Omental fat pad (tissue), 4 donors: ENCODE results near the gene RPL10A. TPM values are rescaled to one million over a fixed set of nuclear protein-coding genes. Genes with fewer than 3 reads are reported as not detected.

ENCODE experiments used
- ATAC-seq: fragments of 150-250 bp; one replicate; pipeline ENCODE4 v1.9.1; 2016; ENCODE audit warnings: mild to moderate bottlenecking, moderate library complexity; ENCODE audit not compliant: low FRiP score
- DNase-seq: peaks from one replicate; pipeline ENCODE4 v3.0.0-alpha.2; 2019; ENCODE audit warnings: low spot score
- total RNA-seq, 4 donors: library from RNA; depleted of rRNA; stranded (reverse); fragments of >200 nt; gene quantifications; one replicate each; pipeline ENCODE4 v1.1.0, GENCODE V29; 2016
- TF ChIP-seq, protein P1 (sequence below), 3 donors: fragments of 450-650 bp; IDR thresholded peaks; one replicate each; pipeline ENCODE4 v1.5.1; 2016 to 2017; ENCODE audit warnings: antibody characterized with exemption in 3 of 3, mild to moderate bottlenecking in 3 of 3, moderate library complexity in 2 of 3

Gene RPL10A
- total RNA-seq, 4 donors from 2014 or later = 1,059 to 1,562 (median 1,256) TPM

DNA sequence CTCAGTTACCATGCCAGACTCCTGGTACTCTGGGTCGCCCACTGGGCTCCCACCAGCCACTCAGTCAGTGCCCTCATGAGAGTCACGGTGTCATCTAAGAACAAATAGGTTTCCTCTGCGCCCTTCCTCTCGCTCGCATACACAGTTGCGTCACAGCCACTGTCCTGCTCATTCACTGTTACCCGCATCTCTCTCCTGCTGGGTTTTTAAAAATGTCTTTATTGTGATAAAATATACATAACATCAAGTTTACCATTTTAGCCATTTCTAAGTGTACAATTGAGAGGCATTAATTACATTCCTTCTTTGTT, 24.7 kb downstream of the RPL10A start:
- DNase-seq = no peak
- TF ChIP-seq, protein P1, sequence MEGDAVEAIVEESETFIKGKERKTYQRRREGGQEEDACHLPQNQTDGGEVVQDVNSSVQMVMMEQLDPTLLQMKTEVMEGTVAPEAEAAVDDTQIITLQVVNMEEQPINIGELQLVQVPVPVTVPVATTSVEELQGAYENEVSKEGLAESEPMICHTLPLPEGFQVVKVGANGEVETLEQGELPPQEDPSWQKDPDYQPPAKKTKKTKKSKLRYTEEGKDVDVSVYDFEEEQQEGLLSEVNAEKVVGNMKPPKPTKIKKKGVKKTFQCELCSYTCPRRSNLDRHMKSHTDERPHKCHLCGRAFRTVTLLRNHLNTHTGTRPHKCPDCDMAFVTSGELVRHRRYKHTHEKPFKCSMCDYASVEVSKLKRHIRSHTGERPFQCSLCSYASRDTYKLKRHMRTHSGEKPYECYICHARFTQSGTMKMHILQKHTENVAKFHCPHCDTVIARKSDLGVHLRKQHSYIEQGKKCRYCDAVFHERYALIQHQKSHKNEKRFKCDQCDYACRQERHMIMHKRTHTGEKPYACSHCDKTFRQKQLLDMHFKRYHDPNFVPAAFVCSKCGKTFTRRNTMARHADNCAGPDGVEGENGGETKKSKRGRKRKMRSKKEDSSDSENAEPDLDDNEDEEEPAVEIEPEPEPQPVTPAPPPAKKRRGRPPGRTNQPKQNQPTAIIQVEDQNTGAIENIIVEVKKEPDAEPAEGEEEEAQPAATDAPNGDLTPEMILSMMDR (IDR thresholded peaks at IDR 0.05) = no peak
- ATAC-seq = no peak

DNA sequence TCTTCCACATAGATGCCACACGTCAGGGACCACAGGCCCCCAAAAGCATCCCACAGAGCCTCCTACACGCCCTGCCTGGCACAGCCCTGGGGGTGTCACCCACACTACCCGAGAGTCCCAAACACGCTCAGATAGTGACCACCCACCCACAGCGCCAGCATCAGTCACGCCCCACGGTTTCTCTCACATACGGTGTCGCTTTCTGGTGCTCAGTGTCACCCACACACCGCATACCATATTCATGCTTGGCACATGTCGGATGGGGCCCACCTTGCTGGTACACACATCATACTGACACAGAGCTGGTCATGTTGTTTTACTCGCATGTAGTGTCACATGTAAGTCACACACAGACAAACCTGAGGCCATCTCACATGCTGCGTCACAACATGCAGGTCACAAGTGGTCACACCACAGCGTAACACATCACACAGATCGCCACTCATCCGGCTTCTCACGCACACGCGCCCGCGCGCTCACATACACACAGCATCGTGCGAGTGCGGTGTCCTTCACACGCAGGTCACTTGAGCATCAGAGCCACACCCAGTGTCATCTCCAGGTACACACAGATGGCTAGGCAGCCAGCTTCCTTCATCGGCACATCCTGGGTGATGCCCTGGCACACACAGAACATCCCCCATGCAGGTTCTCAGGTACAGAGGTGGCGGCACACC, 25.2 kb downstream of the RPL10A start:
- TF ChIP-seq, protein P1 (IDR thresholded peaks at IDR 0.05) = no peak
- ATAC-seq = no peak
- DNase-seq = no peak

DNA sequence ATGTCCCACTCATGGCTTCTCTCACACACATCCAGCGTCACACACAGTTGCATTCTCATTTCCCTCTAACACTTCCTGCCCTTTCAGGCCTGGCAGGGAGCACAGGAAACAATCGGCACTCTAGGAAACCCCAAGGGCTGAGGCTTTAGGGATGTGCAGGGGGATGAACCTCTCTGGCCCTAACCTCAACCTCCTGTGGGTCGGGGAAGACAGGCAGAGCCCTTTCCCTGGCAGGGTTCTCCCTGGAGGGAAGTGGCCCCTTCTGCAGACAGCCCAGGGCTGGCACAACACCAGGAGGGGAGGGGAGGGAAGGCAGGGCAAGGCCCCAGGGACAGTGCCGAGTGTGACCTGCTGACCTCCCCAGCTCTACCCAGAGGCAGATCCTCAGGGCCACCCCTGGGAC, 26.0 kb downstream of the RPL10A start:
- DNase-seq (no peak), ATAC-seq (no peak)
- TF ChIP-seq, protein P1 (IDR thresholded peaks at IDR 0.05) = no peak

DNA sequence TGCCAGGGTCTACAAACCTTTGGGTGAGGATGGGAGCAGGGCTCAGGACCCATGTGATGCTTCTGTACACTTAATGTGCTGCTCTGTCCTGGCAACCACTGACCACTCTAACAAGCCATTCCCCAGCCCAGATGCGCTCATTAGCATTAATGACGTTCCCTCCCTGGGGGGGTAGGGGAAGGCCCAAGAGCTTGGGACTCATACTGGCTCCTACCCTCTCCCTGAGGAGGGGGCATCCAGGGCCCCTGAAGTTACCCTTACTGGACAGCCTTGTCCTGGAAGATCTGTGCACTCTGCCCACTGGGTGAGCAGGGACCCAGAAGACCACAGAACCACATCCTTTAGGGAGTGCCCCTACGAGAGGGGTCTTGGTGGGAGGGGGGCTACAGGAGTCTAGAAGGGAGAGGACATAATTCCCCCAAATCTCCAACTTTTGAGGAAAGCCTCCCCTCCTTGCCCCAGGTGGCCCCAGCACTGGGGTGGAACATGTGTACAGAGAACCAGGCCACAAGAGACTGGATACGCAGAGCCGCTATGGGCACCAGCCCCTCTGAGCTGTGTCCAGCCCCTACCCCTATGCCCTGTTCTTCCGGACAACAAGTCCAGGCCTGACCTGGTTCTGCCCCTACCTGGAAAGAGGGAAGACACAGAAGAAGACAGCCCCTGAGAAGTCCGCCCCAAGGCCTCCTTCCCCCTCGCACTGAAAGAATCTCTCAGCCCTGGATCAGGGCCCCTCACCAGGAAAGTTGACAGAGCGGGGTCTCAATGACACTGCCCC, 27.2 kb downstream of the RPL10A start:
- ATAC-seq (no peak), DNase-seq (no peak)

DNA sequence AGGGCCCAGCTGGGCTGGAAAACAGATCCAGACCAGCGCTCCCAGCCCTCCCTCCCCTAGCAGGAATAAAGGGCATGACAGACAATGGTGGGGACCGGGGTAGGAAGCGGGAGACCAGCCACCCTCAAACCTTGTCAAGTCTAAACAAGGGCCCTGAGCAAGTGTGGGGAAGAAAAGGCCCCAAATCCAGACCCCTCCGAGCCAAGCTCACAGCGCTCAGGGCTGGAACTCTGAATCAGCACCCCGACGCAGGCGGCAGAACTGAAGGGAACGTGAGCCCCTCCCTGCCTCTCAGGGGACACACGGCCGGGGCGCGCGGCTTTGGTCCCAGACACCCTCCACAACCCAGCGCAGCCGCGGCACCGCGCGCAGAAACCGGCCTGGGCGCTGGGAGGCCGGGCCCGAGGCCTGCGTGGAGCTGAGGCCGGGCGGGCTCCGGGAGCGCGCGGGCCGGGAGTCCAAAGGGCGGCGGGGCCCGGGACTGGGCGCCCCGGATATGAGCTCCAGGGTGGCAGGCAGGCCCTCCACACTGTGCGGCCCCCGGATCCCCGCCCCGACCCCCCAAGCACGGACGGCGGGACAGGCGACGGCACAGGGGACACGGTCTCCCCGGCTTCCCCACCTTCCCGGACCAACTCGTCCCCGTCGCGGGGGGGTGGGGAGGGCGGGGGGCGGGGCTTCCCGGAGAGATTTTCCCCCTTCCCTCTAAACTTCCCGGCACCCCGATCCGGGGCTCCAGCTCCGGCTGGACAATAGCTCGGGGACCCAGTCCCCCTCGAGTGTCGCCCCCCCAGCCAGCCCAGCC, 28.0 kb downstream of the RPL10A start:
- DNase-seq (no peak), ATAC-seq (peak; percentile 20)
- TF ChIP-seq, protein P1 (IDR thresholded peaks at IDR 0.05) = no peak

More for the DNA sequence above, 27.2 kb downstream of the RPL10A start:
- TF ChIP-seq, protein P1 (IDR thresholded peaks at IDR 0.05) = no peak

DNA sequence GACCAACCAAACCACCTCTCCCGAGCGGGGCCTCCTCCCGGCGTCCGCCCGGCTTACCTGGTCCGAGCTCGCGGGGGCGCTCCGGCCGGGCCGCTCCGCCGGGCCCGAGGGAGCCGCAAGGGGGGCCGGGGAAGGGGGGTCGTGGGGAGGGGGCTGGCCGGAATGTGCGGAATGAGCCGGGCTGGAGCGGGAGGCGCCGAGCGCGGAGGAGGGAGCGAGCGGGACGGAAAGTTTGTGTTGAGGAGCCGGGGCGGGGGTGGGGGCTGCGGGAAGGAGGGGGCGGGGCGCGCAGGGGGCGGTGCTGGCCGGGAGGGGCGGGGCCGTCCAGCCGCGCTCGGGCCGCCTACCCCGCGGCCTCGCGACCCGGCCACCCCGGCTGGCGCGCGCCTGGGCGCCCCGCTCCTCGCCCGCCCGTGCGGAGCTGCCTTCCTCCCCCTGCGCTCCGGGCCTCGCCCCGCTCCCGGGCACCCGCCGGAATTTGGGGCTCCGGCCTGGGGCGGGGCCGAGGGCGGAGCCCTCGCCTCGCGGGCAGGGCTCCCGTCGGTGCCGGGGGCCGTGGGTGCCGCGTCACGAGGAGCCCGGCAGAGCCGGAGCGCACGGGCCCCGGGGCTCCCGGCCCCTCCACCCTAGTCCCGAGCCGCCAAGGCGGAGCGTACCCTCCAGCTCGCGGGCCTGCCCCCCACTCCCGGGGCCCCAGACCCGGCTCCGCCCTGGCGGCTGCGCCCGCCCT, 28.8 kb downstream of the RPL10A start, which contains the start of gene TEAD3:
TSS of gene TEAD3 (minus strand) at position 239 of the 730 bp plus-strand sequence.
- no peak for DNase-seq
- TF ChIP-seq, protein P1 (IDR thresholded peaks at IDR 0.05) = no peak

More for the DNA sequence above, 28.8 kb downstream of the RPL10A start, which contains the start of gene TEAD3:
- peak; percentile 63 for ATAC-seq
